WTC11 (cell line): ENCODE measurements around the gene DEFB132. TPM values are rescaled to one million over a fixed set of nuclear protein-coding genes. Genes with fewer than 3 reads are reported as not detected.

Experiments
- AFF4 ChIP-seq: sonication (generic); formaldehyde crosslinking; IDR thresholded peaks from 2 replicates; pipeline ENCODE4 v1.8.1; 2023; ENCODE audit warnings: mild to moderate bottlenecking, missing genetic modification reagents, borderline replicate concordance
- ATF3 ChIP-seq: sonication (generic); formaldehyde crosslinking; conservative IDR thresholded peaks from 2 replicates; pipeline ENCODE4 v1.8.1; 2022; ENCODE audit warnings: mild to moderate bottlenecking, missing genetic modification reagents
- E2F4 ChIP-seq: sonication (generic); formaldehyde crosslinking; IDR thresholded peaks from 2 replicates; pipeline ENCODE4 v1.8.1; 2022; ENCODE audit warnings: low read depth, mild to moderate bottlenecking, moderate library complexity, missing genetic modification reagents, borderline replicate concordance
- ETV6 ChIP-seq: sonication (generic); formaldehyde crosslinking; IDR thresholded peaks from 2 replicates; pipeline ENCODE4 v1.8.1; 2022; ENCODE audit warnings: mild to moderate bottlenecking, missing genetic modification reagents
- FOXK1 ChIP-seq: sonication (generic); formaldehyde crosslinking; IDR thresholded peaks from 2 replicates; pipeline ENCODE4 v1.8.0; 2022; ENCODE audit warnings: mild to moderate bottlenecking, moderate library complexity, missing genetic modification reagents
- GRHL2 ChIP-seq: fragments of 250-450 bp; sonication (Bioruptor Pico); IDR thresholded peaks from 2 replicates; pipeline ENCODE4 v1.8.0; 2022; ENCODE audit warnings: mild to moderate bottlenecking, moderate library complexity; ENCODE audit not compliant: insufficient replicate concordance, severe bottlenecking
- HMGXB4 ChIP-seq: sonication (generic); formaldehyde crosslinking; IDR thresholded peaks from 2 replicates; pipeline ENCODE4 v1.8.1; 2023; ENCODE audit warnings: mild to moderate bottlenecking, moderate library complexity, missing genetic modification reagents
- IRF1 ChIP-seq: sonication (generic); formaldehyde crosslinking; IDR thresholded peaks from 2 replicates; pipeline ENCODE4 v1.8.0; 2023; ENCODE audit warnings: missing genetic modification reagents
- JAZF1 ChIP-seq: fragments of 250-450 bp; sonication (Bioruptor Pico); IDR thresholded peaks from 2 replicates; pipeline ENCODE4 v1.9.0; 2021; ENCODE audit warnings: moderate library complexity, mild to moderate bottlenecking, inconsistent platforms
- JUN ChIP-seq: sonication (generic); formaldehyde crosslinking; IDR thresholded peaks from 2 replicates; pipeline ENCODE4 v1.8.0; 2023; ENCODE audit warnings: mild to moderate bottlenecking, missing genetic modification reagents
- KAT7 ChIP-seq: sonication (generic); formaldehyde crosslinking; IDR thresholded peaks from 2 replicates; pipeline ENCODE4 v1.8.1; 2023; ENCODE audit warnings: missing genetic modification reagents, mild to moderate bottlenecking, borderline replicate concordance
- MYBL2 ChIP-seq: sonication (generic); formaldehyde crosslinking; IDR thresholded peaks from 2 replicates; pipeline ENCODE4 v1.8.1; 2023; ENCODE audit warnings: mild to moderate bottlenecking, moderate library complexity, missing genetic modification reagents
- NFATC4 ChIP-seq: fragments of 250-450 bp; sonication (Bioruptor Pico); IDR thresholded peaks from 2 replicates; pipeline ENCODE4 v1.9.0; 2021; ENCODE audit warnings: mild to moderate bottlenecking
- NR1H2 ChIP-seq: sonication (generic); formaldehyde crosslinking; IDR thresholded peaks from 2 replicates; pipeline ENCODE4 v1.9.0; 2021; ENCODE audit warnings: mild to moderate bottlenecking, moderate library complexity, missing genetic modification reagents
- OVOL2 ChIP-seq: fragments of 250-450 bp; sonication (Bioruptor Pico); IDR thresholded peaks from 2 replicates; pipeline ENCODE4 v1.9.0; 2021; ENCODE audit warnings: mild to moderate bottlenecking, borderline replicate concordance
- PRRX2 ChIP-seq: fragments of 250-450 bp; sonication (Bioruptor Pico); IDR thresholded peaks from 2 replicates; pipeline ENCODE4 v1.8.0; 2021; ENCODE audit warnings: mild to moderate bottlenecking
- RELA ChIP-seq: sonication (generic); formaldehyde crosslinking; IDR thresholded peaks from 2 replicates; pipeline ENCODE4 v1.8.1; 2022; ENCODE audit warnings: missing genetic modification reagents, mild to moderate bottlenecking, borderline replicate concordance
- SOX15 ChIP-seq: fragments of 250-450 bp; sonication (Bioruptor Pico); IDR thresholded peaks from 2 replicates; pipeline ENCODE4 v1.9.0; 2021; ENCODE audit warnings: mild to moderate bottlenecking
- TEAD1 ChIP-seq: sonication (generic); formaldehyde crosslinking; IDR thresholded peaks from 2 replicates; pipeline ENCODE4 v1.8.0; 2022; ENCODE audit warnings: mild to moderate bottlenecking, missing genetic modification reagents
- USF1 ChIP-seq: sonication (generic); formaldehyde crosslinking; IDR thresholded peaks from 2 replicates; pipeline ENCODE4 v1.8.0; 2022; ENCODE audit warnings: mild to moderate bottlenecking, missing genetic modification reagents
- ZMAT4 ChIP-seq: fragments of 250-450 bp; sonication (Bioruptor Pico); IDR thresholded peaks from 2 replicates; pipeline ENCODE4 v1.9.0; 2021; ENCODE audit warnings: mild to moderate bottlenecking
- ZNF219 ChIP-seq: sonication (generic); formaldehyde crosslinking; IDR thresholded peaks from 2 replicates; pipeline ENCODE4 v1.8.0; 2023; ENCODE audit warnings: missing genetic modification reagents, mild to moderate bottlenecking, borderline replicate concordance
- ZNF232 ChIP-seq: sonication (generic); formaldehyde crosslinking; IDR thresholded peaks from 2 replicates; pipeline ENCODE4 v1.8.0; 2022; ENCODE audit warnings: mild to moderate bottlenecking, missing genetic modification reagents
- ZNF317 ChIP-seq: sonication (generic); formaldehyde crosslinking; IDR thresholded peaks from 2 replicates; pipeline ENCODE4 v1.8.1; 2023; ENCODE audit warnings: low read depth, mild to moderate bottlenecking, moderate library complexity, missing genetic modification reagents, borderline replicate concordance
- ZNF396 ChIP-seq: fragments of 250-450 bp; sonication (Bioruptor Pico); IDR thresholded peaks from 2 replicates; pipeline ENCODE4 v1.8.0; 2021; ENCODE audit warnings: mild to moderate bottlenecking, moderate library complexity, borderline replicate concordance
- ZNF416 ChIP-seq: fragments of 250-450 bp; sonication (Bioruptor Pico); IDR thresholded peaks from 2 replicates; pipeline ENCODE4 v1.9.0; 2021; ENCODE audit warnings: mild to moderate bottlenecking, inconsistent platforms
- ZNF423 ChIP-seq: fragments of 250-450 bp; sonication (Bioruptor Pico); IDR thresholded peaks from 2 replicates; pipeline ENCODE4 v2.1.2; 2022; ENCODE audit warnings: mild to moderate bottlenecking, moderate library complexity
- ZNF512 ChIP-seq: sonication (generic); formaldehyde crosslinking; IDR thresholded peaks from 2 replicates; pipeline ENCODE4 v1.8.1; 2022; ENCODE audit warnings: missing genetic modification reagents, borderline replicate concordance
- total RNA-seq: library from RNA; stranded (reverse); gene quantifications from 3 replicates; pipeline ENCODE4 v1.2.3, GENCODE V29; 2021

The DEFB132 gene
- total RNA-seq, 1 experiment from 2014 or later = not detected

- TF ChIP-seq ZNF232 (CRISPR knock-in tag) (peak; percentile 39; the same call in 1 of the 2 replicates), GRHL2 (CRISPR knock-in tag) (no peak), ZNF423 (CRISPR knock-in tag) (no peak), USF1 (CRISPR knock-in tag) (peak; percentile 29), NR1H2 (CRISPR knock-in tag) (no peak), ZNF219 (CRISPR knock-in tag) (0 out of 2 replicates have a peak, but pooled peaks have one; percentile 56), OVOL2 (no peak), ZNF317 (no peak), SOX15 (no peak), PRRX2 (CRISPR knock-in tag) (no peak), ZNF416 (CRISPR knock-in tag) (no peak), JAZF1 (CRISPR knock-in tag) (no peak), KAT7 (CRISPR knock-in tag) (no peak), ZNF396 (no peak), ZNF512 (no peak), HMGXB4 (CRISPR knock-in tag) (peak; percentile 69; the same call in 1 of the 2 replicates), TEAD1 (CRISPR knock-in tag) (peak; percentile 88), AFF4 (no peak), JUN (CRISPR knock-in tag) (no peak), NFATC4 (no peak), FOXK1 (peak; percentile 66), ATF3 (CRISPR knock-in tag) (no peak), E2F4 (no peak), MYBL2 (CRISPR knock-in tag) (no peak), ZMAT4 (no peak), RELA (CRISPR knock-in tag) (no peak), ETV6 (CRISPR knock-in tag) (0 out of 2 replicates have a peak, but pooled peaks have one; percentile 70), IRF1 (CRISPR knock-in tag) (no peak)
These were observed 9.4 kb downstream of the DEFB132 start (continued) for GRCh38 chr20:266596-267562.
